Right renal cortex interstitium (tissue), 3 donors: ENCODE measurements around the gene GALNT10. TPM values are rescaled to one million over a fixed set of nuclear protein-coding genes. Genes with fewer than 3 reads are reported as not detected.

Experiments used
- DNase-seq, 3 donors: peaks; one replicate each; pipeline ENCODE4 v3.0.0-alpha.2; 2013; ENCODE audit warnings: low read depth in 3 of 3, low spot score in 2 of 3
- polyA plus RNA-seq, 3 donors: library from polyadenylated mRNA; unstranded; fragments of 120-200 nt; gene quantifications; one replicate each; pipeline ENCODE4 v1.2.1, GENCODE V29; 2013; ENCODE audit not compliant: insufficient read length in 3 of 3

The GALNT10 gene
- polyA plus RNA-seq, 3 donors: 25.7 to 29.4 (median 27.4) TPM

- no peak for DNase-seq
Measured at GRCh38 chr5:154396128-154396527, 205.6 kb downstream of the GALNT10 start.

GRCh38 chr5:154397652-154398406 is 207.3 kb downstream of the GALNT10 start:
- no peak for DNase-seq

GRCh38 chr5:154400678-154401077 is 210.1 kb downstream of the GALNT10 start:
- no peak for DNase-seq

- DNase-seq: no peak
Measured at GRCh38 chr5:154401355-154401754, 210.8 kb downstream of the GALNT10 start.

GRCh38 chr5:154401931-154402330 is 211.4 kb downstream of the GALNT10 start:
- DNase-seq: no peak

- no peak for DNase-seq
Measured at GRCh38 chr5:154402611-154403010, 212.1 kb downstream of the GALNT10 start.

DNA sequence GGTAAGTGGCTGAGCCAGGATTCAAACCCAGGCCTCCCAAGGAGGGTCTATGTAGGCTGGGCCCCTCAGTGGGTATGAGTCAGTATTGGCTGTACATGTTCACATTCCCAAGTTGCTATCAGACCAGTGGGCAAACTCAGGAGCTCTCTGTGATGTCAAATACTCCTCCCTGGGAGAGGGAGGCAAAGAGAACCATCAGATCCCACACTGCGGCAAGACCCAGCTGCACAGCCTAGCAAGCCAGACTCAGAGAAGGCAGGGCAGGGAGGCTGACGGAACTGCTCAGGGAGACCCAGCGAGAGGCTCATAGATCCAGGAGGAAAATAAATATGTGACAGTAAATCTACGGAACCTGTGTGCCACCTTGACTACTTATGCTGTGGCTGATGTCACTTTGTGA is 212.7 kb downstream of the GALNT10 start:
- no peak for DNase-seq

DNA sequence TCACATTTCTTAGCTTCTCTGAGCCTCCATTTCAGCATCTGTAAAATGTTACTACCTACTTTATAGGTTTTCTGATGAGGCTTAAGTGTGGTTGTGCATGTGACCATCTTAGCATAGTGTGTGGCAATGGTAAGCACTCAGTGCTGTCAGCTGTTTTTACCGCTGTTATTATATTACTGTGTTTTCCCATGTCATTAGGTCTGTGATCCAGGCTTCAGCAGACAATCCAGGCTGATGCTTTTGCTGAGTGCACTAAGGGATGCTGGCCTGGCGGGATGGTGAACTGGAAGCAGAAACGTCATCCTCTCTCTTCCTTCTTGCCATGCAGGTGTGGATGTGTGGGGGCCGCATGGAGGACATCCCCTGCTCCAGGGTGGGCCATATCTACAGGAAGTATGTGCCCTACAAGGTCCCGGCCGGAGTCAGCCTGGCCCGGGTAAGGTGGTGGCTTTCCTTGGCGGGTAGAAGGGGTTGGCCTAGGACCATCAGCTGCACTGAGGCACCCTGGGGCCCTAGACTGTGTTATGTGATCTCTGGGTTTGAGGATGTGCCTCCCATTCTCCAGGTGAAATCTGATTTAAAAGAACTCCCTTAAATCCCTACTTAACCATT is 213.3 kb downstream of the GALNT10 start:
- no peak for DNase-seq

DNA sequence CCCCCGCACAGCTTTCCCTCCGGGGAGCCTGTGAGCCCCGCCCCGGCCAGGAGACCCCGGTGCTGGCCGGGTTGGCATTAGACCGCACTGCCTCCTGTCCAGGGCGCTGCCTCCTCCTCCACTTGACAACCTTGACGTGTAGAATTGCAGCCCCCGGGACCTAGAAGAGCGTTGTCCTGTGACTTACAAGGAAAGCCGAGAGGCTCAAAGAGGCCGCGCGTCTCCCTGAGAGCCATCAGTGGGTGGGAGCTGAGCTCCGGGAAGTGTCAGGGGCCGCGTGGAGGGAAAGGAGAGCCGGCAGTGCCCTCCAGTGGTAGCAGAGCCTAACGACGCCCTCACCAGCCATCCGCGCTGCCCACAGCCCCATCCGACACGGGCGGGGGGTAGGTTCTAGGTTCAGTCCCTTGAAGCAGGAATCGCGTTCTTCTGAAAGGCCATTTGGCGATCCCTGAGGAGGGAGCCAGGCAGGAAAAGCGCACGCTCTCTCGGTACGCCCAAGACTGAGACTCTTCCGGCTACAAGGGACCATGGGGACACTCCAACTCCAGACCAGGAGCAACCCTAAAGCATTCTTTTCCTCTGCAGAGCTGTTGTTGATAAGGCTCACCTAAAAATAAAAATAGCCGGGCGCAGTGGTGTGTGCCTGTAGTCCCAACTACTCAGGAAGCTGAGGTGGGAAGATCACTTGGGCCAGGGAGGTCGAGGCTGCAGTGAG is 214.7 kb downstream of the GALNT10 start:
- DNase-seq: peak; percentile 52 to 62 (median 58)

- DNase-seq: no peak
Measured at GRCh38 chr5:154406231-154406630, 215.7 kb downstream of the GALNT10 start.

DNA sequence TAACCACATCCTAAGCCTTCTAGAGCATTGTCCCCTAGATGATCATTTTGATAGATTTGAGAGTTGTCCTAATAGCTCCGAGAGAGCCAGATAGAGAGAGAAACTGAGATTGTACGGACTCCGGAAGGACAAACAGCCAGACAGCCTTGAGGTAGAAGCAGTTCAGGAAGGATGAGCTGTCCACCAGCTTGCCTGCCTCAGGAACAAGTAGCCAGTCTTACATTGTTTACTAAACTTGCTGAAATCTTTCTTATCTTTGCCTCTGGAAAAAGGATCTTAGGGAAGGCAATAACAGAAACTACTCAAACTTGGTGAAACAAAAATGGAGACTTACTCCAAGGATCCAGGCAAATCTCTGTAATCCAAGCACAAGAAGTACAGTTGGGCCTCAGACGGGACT is 216.3 kb downstream of the GALNT10 start:
- no peak for DNase-seq

DNA sequence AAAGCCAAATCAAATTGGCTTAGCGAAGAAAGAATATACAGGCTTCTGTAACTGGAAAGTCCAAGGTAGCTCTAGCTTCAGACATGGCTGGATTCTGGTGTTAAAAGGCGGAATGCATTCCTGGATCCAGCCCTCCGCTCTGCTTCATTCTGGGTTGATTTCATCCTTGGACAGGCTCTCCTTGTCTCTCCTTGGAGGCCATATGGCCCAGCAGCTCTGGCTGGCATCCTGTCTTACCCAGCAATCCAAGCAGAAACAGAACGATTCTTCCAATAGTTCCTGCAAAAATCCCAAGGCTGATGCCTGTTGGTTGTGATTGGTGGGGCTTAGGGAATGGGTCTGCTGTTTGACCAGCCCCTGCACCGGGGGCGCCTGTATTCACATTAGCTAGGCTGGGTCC is 218.3 kb downstream of the GALNT10 start:
- no peak for DNase-seq

DNA sequence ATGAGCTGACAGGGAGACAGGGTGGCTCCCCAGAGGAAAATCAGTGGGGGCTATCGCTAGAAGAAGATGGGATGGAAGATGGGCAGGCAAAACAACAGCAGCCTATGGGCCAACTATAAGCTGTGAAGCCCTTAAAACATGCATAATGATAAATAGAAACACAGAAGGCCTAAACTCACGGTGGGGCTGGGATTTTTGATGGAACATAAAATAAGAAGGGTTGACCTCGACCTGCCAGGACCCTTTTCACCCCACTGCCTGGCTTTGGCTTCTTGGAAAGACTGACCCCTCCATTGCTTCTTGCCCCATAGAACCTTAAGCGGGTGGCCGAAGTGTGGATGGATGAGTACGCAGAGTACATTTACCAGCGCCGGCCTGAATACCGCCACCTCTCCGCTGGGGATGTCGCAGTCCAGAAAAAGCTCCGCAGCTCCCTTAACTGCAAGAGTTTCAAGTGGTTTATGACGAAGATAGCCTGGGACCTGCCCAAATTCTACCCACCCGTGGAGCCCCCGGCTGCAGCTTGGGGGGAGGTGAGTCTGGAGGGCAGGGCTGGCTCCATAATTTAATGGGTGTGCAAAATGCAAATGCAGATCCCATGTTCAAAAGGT is 218.8 kb downstream of the GALNT10 start:
- no peak for DNase-seq

DNA sequence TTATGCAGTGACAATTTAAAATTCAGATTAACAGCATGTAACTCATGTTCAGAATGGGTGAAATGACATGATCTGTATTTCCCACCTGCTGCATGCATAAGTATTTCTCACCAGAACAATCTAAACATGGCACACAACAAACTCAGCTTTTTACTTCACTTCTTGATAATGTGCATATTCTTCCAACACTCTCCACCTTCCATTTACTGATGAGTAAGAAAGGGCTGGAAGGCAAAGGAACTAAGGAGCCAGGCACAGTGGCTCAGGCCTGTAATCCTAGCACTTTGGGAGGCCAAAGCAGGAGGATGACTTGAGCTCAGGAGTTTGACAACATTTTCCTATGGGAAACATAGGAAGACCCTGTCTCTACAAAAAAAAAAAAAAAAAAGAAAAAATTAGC is 219.5 kb downstream of the GALNT10 start:
- no peak for DNase-seq

GRCh38 chr5:154410786-154411185 is 220.3 kb downstream of the GALNT10 start:
- DNase-seq: no peak

GRCh38 chr5:154411338-154411737 is 220.8 kb downstream of the GALNT10 start:
- DNase-seq: no peak

DNA sequence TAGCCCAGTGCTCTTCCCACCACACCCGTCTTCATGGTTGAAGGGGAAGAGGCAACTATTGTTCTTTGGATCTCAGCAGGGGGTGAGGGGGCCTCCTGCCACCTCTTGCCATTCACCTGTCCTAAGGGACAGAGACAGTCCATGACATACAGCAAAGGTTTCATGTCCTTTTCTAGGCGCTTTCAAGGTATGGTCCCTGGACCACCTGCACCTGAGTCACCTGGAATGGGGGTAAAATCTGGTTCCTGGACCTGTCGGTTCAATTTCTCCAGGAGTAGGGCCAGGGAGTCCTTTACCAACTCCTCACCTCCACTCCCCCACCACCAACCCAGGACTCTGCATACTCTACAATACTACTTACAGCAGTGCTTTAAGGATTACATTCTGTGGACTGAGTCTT is 221.8 kb downstream of the GALNT10 start:
- no peak for DNase-seq

DNA sequence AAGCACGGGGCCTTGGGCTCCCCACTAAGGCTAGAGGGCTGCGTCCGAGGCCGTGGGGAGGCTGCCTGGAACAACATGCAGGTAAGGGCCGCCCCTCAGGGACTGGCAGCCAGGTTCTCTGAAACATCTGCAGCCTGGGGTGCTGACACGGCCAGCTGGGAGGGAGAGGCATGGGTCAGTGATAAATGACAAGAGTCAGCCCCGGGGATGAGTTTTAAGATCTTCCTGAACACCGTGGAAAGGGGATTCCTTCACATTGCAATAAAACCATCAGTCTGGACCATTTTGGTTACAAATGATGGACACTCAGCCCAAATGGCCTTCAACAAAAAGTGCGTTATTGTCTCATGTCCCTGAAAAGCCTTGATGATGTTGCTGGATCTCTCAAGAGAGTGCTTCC is 222.4 kb downstream of the GALNT10 start:
- DNase-seq: no peak

- no peak for DNase-seq
Measured at GRCh38 chr5:154415114-154415513, 224.6 kb downstream of the GALNT10 start.

GRCh38 chr5:154418344-154418820 is 227.8 kb downstream of the GALNT10 start:
- no peak for DNase-seq

GRCh38 chr5:154419236-154419635 is 228.7 kb downstream of the GALNT10 start:
- DNase-seq: no peak
